HepG2 (cell line): Measurements from ENCODE around the gene EPB41. TPM values are rescaled to one million over a fixed set of nuclear protein-coding genes. Genes with fewer than 3 reads are reported as not detected.
A peak's percentile ranks its signal among the peaks of the same experiment; 100 is the strongest.

Source experiments
- ATAC-seq: fragments of 200-7000 bp; cut with Tn5 transposase; 3 replicates; pipeline ENCODE4 v1.9.1; 2020; ENCODE audit warnings: mild to moderate bottlenecking, moderate library complexity
- Bru-seq: library from RNA; stranded (reverse); fragments of 400-500 nt; gene quantifications from one replicate; lab custom pipeline; 2021; lab: Mats Ljungman, UMichigan
- BruChase-seq, 2 experiments: library from RNA; stranded (reverse); fragments of 400-500 nt; gene quantifications; one replicate each; lab custom pipeline; 2021; lab: Mats Ljungman, UMichigan
- BruUV-seq: library from RNA; stranded (reverse); fragments of 400-500 nt; replicated peaks from 2 replicates; lab custom pipeline; 2021; lab: Mats Ljungman, UMichigan
- CTCF ChIA-PET: fragments of 300-600 bp; formaldehyde crosslinking; extraction: SDS; loops from one replicate; lab custom pipeline; 2021; ENCODE audit warnings: low total read pairs, inconsistent platforms, low intra/inter-chr PET ratio; lab: Yijun Ruan, JAX
- POLR2A ChIA-PET: fragments of 350-600 bp; sonication (Branson Sonifier 250); formaldehyde crosslinking; loops from one replicate; lab custom pipeline; 2020; ENCODE audit warnings: antibody characterized with exemption, inconsistent platforms; lab: Yijun Ruan, JAX
- DNase-seq: peaks from one replicate; pipeline ENCODE4 v3.0.0-alpha.2; 2015; ENCODE audit warnings: low spot score
- FAIRE-seq: peaks from 3 replicates; lab custom pipeline; 2011; peaks lifted over from hg19 to GRCh38; lab: Jason Lieb, UNC
- H2AFZ ChIP-seq: one replicate; pipeline ENCODE4 v1.6.1; 2011; ENCODE audit warnings: low read length, inconsistent platforms
- H3K27ac ChIP-seq: fragments of 300-600 bp; 3 replicates; pipeline ENCODE4 v1.8.0; 2011; ENCODE audit warnings: mixed run types, mild to moderate bottlenecking, mixed read lengths, low read length, inconsistent platforms; ENCODE audit not compliant: insufficient read depth; ENCODE audit errors: extremely low read length
- H3K27me3 ChIP-seq, 2 experiments: fragments of 200-600 bp in 1 of 2; 2 replicates in 1 of 2; 3 replicates in 1 of 2; pipeline versions ENCODE4 v1.6.0 to v1.8.0; 2011; ENCODE audit warnings: low read length in 2 of 2, mild to moderate bottlenecking in 2 of 2, moderate library complexity in 2 of 2, inconsistent platforms in 1 of 2; ENCODE audit not compliant: insufficient read depth in 2 of 2, control insufficient read depth in 1 of 2
- H3K36me3 ChIP-seq, 2 experiments: fragments of 200-600 bp in 1 of 2; replicated peaks in 1 of 2; 2 replicates in 1 of 2; 3 replicates in 1 of 2; pipeline versions ENCODE4 v1.5.1 to v1.8.0; 2011; ENCODE audit warnings: low read length in 2 of 2, inconsistent platforms in 1 of 2; ENCODE audit not compliant: insufficient read depth in 2 of 2, control insufficient read depth in 1 of 2
- H3K4me1 ChIP-seq: 2 replicates; pipeline ENCODE4 v1.5.1; 2012; ENCODE audit warnings: low read length, inconsistent platforms; ENCODE audit not compliant: insufficient read depth
- H3K4me2 ChIP-seq: 2 replicates; pipeline ENCODE4 v1.6.0; 2011; ENCODE audit warnings: low read depth, low read length, inconsistent platforms
- H3K4me3 ChIP-seq, 3 experiments: fragments of 200-600 bp in 1 of 3; sonication (generic), shearing (Covaris generic) in 1 of 3; replicated peaks in 1 of 3; 2 replicates each; pipeline ENCODE4 v1.5.1; 2011 to 2016; ENCODE audit warnings: low read length in 3 of 3, inconsistent platforms in 2 of 3, low read depth in 2 of 3, mild to moderate bottlenecking in 2 of 3, control low read depth in 1 of 3, mixed read lengths in 1 of 3; ENCODE audit not compliant: insufficient read depth in 1 of 3
- H3K79me2 ChIP-seq: one replicate; pipeline ENCODE4 v1.6.1; 2011; ENCODE audit warnings: low read length, inconsistent platforms; ENCODE audit not compliant: insufficient read depth
- H3K9ac ChIP-seq: 2 replicates; pipeline ENCODE4 v1.6.0; 2011; ENCODE audit warnings: mild to moderate bottlenecking, low read depth, low read length, inconsistent platforms; ENCODE audit not compliant: insufficient read depth
- H3K9me3 ChIP-seq: 2 replicates; pipeline ENCODE4 v1.5.1; 2012; ENCODE audit warnings: mild to moderate bottlenecking, low read length
- H4K20me1 ChIP-seq: 2 replicates; pipeline ENCODE4 v1.6.0; 2011; ENCODE audit warnings: inconsistent platforms, mild to moderate bottlenecking, low read length, moderate library complexity; ENCODE audit not compliant: insufficient read depth
- BCLAF1 ChIP-seq: fragments of 450-650 bp; IDR thresholded peaks from 2 replicates; pipeline ENCODE4 v1.6.1; 2017; ENCODE audit warnings: mild to moderate bottlenecking
- GLMP ChIP-seq: sonication (generic); formaldehyde crosslinking; IDR thresholded peaks from 2 replicates; pipeline ENCODE4 v1.9.0; 2021; ENCODE audit warnings: missing genetic modification reagents, mild to moderate bottlenecking, borderline replicate concordance
- KLF9 ChIP-seq: IDR thresholded peaks from 2 replicates; pipeline ENCODE4 v1.6.1; 2016; ENCODE audit warnings: low read depth
- MTA1 ChIP-seq: sonication (generic); formaldehyde crosslinking; IDR thresholded peaks from 2 replicates; pipeline ENCODE4 v1.4.0; 2020; ENCODE audit warnings: missing genetic modification reagents, mild to moderate bottlenecking, borderline replicate concordance
- MXD4 ChIP-seq: IDR thresholded peaks from 2 replicates; pipeline ENCODE4 v1.6.1; 2016; ENCODE audit warnings: mild to moderate bottlenecking, missing biosample characterization, missing genetic modification reagents
- NFATC3 ChIP-seq: sonication (generic); formaldehyde crosslinking; IDR thresholded peaks from 2 replicates; pipeline ENCODE4 v1.5.1; 2020; ENCODE audit warnings: mild to moderate bottlenecking, missing genetic modification reagents
- SKI ChIP-seq: fragments of 450-650 bp; IDR thresholded peaks from one replicate; pipeline ENCODE4 v1.6.1; 2018; ENCODE audit warnings: mild to moderate bottlenecking; ENCODE audit not compliant: partially characterized antibody
- ZBTB3 ChIP-seq: sonication (generic); formaldehyde crosslinking; IDR thresholded peaks from 2 replicates; pipeline ENCODE4 v1.4.0; 2020; ENCODE audit warnings: low read depth, mild to moderate bottlenecking, moderate library complexity, missing genetic modification reagents, borderline replicate concordance
- ZNF574 ChIP-seq: sonication (generic); formaldehyde crosslinking; IDR thresholded peaks from 2 replicates; pipeline ENCODE4 v1.4.0; 2020; ENCODE audit warnings: missing genetic modification reagents
- ZNF614 ChIP-seq: IDR thresholded peaks from 2 replicates; pipeline ENCODE4 v1.6.1; 2018; ENCODE audit warnings: missing biosample characterization, missing genetic modification reagents, inconsistent platforms, borderline replicate concordance
- WGBS: methylation state at CpG from one replicate; pipeline ENCODE4 v1.1.6; 2017; ENCODE audit warnings: low lambda C conversion rate; 5-methylcytosine and 5-hydroxymethylcytosine counted together
- in situ Hi-C: cut with HindIII; loops from 2 replicates; pipeline ENCODE4 v1.10.0; 2017; ENCODE audit warnings: low pct_unique_long_range_greater_than_20kb; ENCODE audit not compliant: extremely low pct_ligation_motif_present
- intact Hi-C: fragments of 100-400 bp; cut with micrococcal nuclease; formaldehyde crosslinking; loops from one replicate; pipeline ENCODE4 v1.10.0; 2022; ENCODE audit not compliant: unreplicated experiment
- long read RNA-seq, 2 experiments: library from RNA in 1 of 2; library from polyadenylated mRNA in 1 of 2; stranded (forward) in 1 of 2; unstranded in 1 of 2; transcript quantifications; one replicate each; pipeline ENCODE4 v2.0.0, GENCODE V29; 2019 to 2022
- polyA minus RNA-seq, 3 experiments: library from RNA; depleted of rRNA, polyadenylated mRNA; stranded (reverse); fragments of >200 nt; gene quantifications; 2 replicates each; pipeline ENCODE4 v1.2.3, GENCODE V29; 2011; ENCODE audit warnings: low replicate concordance in 1 of 3
- polyA plus RNA-seq, 8 experiments: library from polyadenylated mRNA; depleted of rRNA in 3 of 8; stranded (reverse) in 7 of 8; unstranded in 1 of 8; fragments of >200 nt; fragmentation: Illumina TruSeq in 4 of 8; extraction: Trizol in 4 of 8; gene quantifications; 2 replicates each; pipeline versions ENCODE4 v1.2.1 to v1.2.3, GENCODE V29; 2011 to 2016; ENCODE audit warnings: low read depth in 4 of 8, missing spikeins in 1 of 8, mixed read lengths in 1 of 8; ENCODE audit not compliant: insufficient read depth in 1 of 8
- total RNA-seq, 5 experiments: library from RNA; depleted of rRNA; stranded (reverse); fragments of >200 nt; fragmentation: Illumina TruSeq; extraction: Trizol; gene quantifications; 2 replicates each; pipeline ENCODE4 v1.2.3, GENCODE V29; 2016; ENCODE audit warnings: low read depth in 1 of 5

EPB41 gene
- total RNA-seq (2016; rRNA removed; fragmentation: Illumina TruSeq; extraction: Trizol) (34.5 and 51.4 TPM in 2 replicates), polyA plus RNA-seq (2011; rRNA removed) (38.5 and 46.7 TPM in 2 replicates), polyA minus RNA-seq (2011; rRNA and poly(A)+ RNA removed; ENCODE audit: low replicate concordance) (24.7 and 34.0 TPM in 2 replicates), Bru-seq, nascent RNA (percentile 66 among the genes with signal in this experiment), BruChase-seq, experiment 1, labeled RNA remaining after a 6-hour chase (percentile 73 among the genes with signal in this experiment), BruChase-seq, experiment 2, labeled RNA remaining after a 2-hour chase (percentile 65 among the genes with signal in this experiment)
- total RNA-seq (2016; cell fraction: cytosol; rRNA removed; fragmentation: Illumina TruSeq; extraction: Trizol; ENCODE audit: low read depth), result 9.0 and 9.5 TPM in 2 replicates
- 34.2 and 48.2 TPM in 2 replicates for total RNA-seq (2016; cell fraction: insoluble cytoplasmic fraction; rRNA removed; fragmentation: Illumina TruSeq; extraction: Trizol)
- 15.6 and 16.3 TPM in 2 replicates for total RNA-seq (2016; cell fraction: membrane; rRNA removed; fragmentation: Illumina TruSeq; extraction: Trizol)
- total RNA-seq (2016; cell fraction: nucleus; rRNA removed; fragmentation: Illumina TruSeq; extraction: Trizol), result 27.9 and 32.7 TPM in 2 replicates
- 23.2 and 32.0 TPM in 2 replicates for polyA plus RNA-seq (2011; cell fraction: cytosol; rRNA removed)
- 25.8 and 30.0 TPM in 2 replicates for polyA plus RNA-seq (2011; cell fraction: nucleus; rRNA removed)
- 22.0 and 22.4 TPM in 2 replicates for polyA plus RNA-seq (2012)
- 0.94 and 1.2 TPM in 2 replicates for polyA plus RNA-seq (2016; cell fraction: cytosol; fragmentation: Illumina TruSeq; extraction: Trizol; ENCODE audit: low read depth)
- polyA plus RNA-seq (2016; cell fraction: insoluble cytoplasmic fraction; fragmentation: Illumina TruSeq; extraction: Trizol; ENCODE audit: low read depth), result 30.5 and 31.1 TPM in 2 replicates
- polyA plus RNA-seq (2016; cell fraction: membrane; fragmentation: Illumina TruSeq; extraction: Trizol; ENCODE audit: low read depth), result 4.9 and 5.6 TPM in 2 replicates
- 29.4 and 29.5 TPM in 2 replicates for polyA plus RNA-seq (2016; cell fraction: nucleus; fragmentation: Illumina TruSeq; extraction: Trizol; ENCODE audit: insufficient read depth, low read depth)
- polyA minus RNA-seq (2011; cell fraction: cytosol; rRNA and poly(A)+ RNA removed), result 34.3 and 35.4 TPM in 2 replicates
- polyA minus RNA-seq (2011; cell fraction: nucleus; rRNA and poly(A)+ RNA removed), result 56.5 and 61.2 TPM in 2 replicates
- long read RNA-seq, experiment 1, partial matches to known transcripts, result 4 of 7 reads
- long read RNA-seq, experiment 1, other reads (novel, unspliced or antisense), result 3 of 7 reads
- long read RNA-seq, experiment 2, full-length matches to known transcripts, result 4 of 59 reads
- long read RNA-seq, experiment 2, partial matches to known transcripts, result 51 of 59 reads
- long read RNA-seq, experiment 2, other reads (novel, unspliced or antisense), result 4 of 59 reads

GRCh38 chr1:28914228-28915030, at the start of gene EPB41:
Gene EPB41 (plus strand): TSS chr1:28914569. CDS start chr1:28987438, 72,869 bp downstream.
- ATAC-seq (peak; percentile 95), DNase-seq (peak; percentile 94), FAIRE-seq (peak; percentile 90)
- Histone ChIP-seq H3K4me2 (peak within 1 kb of the TSS; percentile 89), H3K27ac (peak within 1 kb of the TSS; percentile 66), H3K4me1 (peaks cover 43% of the 10 kb centered on the region), H2AFZ (no peak within 1 kb of the TSS), H3K36me3 (no peaks in the 10 kb centered on the region), H3K9ac (peak within 1 kb of the TSS; percentile 69), H3K4me3 (peak within 1 kb of the TSS; percentile 46 to 81 (median 73)), H3K27me3 (no peaks in the 10 kb centered on the region; a peak in 1 of 5 replicates), H4K20me1 (no peaks in the 10 kb centered on the region; the same call in 1 of the 2 replicates), H3K9me3 (no peaks in the 10 kb centered on the region), H3K79me2 (peaks cover 41% of the 10 kb centered on the region)
- POLR2A ChIA-PET, result interaction anchor here (0.5 to 2.4 kb wide), 18 partner anchors 9 to 1923 kb away, joined by 3 to 19 read pairs (median 4); partner anchors contain the start of genes RNU11, SRSF4 and YTHDF2
- under 1% methylated on average over 19 of the region's 95 CpGs for WGBS
- intact Hi-C loops (no loop called here), in situ Hi-C loops (no loop called here)
- no TSS peak for BruUV-seq
- CTCF ChIA-PET, result no interaction called here
- peak; percentile 40; the same call in 1 of the 2 replicates for TF ChIP-seq ZNF574 (CRISPR knock-in tag)
- peak; percentile 47 for TF ChIP-seq SKI
- peak; percentile 44 for TF ChIP-seq MXD4 (CRISPR knock-in tag)
- no peak for TF ChIP-seq NFATC3 (CRISPR knock-in tag)
- no peak for TF ChIP-seq KLF9 (CRISPR knock-in tag)
- 0 out of 2 replicates have a peak, but pooled peaks have one; percentile 41 for TF ChIP-seq ZNF614 (CRISPR knock-in tag)
- TF ChIP-seq MTA1 (CRISPR knock-in tag), result no peak
- TF ChIP-seq BCLAF1, result no peak
- no peak for TF ChIP-seq ZBTB3 (CRISPR knock-in tag)
- no peak for TF ChIP-seq GLMP
